ENCODE data around the gene HOMER3.
A peak's percentile ranks its signal among the peaks of the same experiment; 100 is the strongest.

HOMER3 gene

GRCh38 chr19:18940769-18941627 is at the start of gene HOMER3:
TSS of gene HOMER3 (minus strand) at chr19:18941217. CDS start at chr19:18938982, 2,235 bp downstream.
- DNase-seq, result peak; percentile 19

GRCh38 chr19:18990128-18990708 is 49.2 kb upstream of the HOMER3 start:
- DNase-seq, result no peak

- no peak for DNase-seq
These were observed 48.3 kb upstream of the HOMER3 start for GRCh38 chr19:18989316-18989715.

- no peak for DNase-seq
These were observed 46.4 kb upstream of the HOMER3 start for GRCh38 chr19:18987456-18987855.

GRCh38 chr19:18985257-18985656 is 44.2 kb upstream of the HOMER3 start:
- DNase-seq, result no peak

- DNase-seq, result no peak
These were observed 43.2 kb upstream of the HOMER3 start for GRCh38 chr19:18984251-18984650.

- no peak for DNase-seq
These were observed 41.7 kb upstream of the HOMER3 start for GRCh38 chr19:18982669-18983068.

GRCh38 chr19:18980432-18981020 is 39.5 kb upstream of the HOMER3 start:
- DNase-seq, result no peak

GRCh38 chr19:18978616-18979015 is 37.6 kb upstream of the HOMER3 start:
- DNase-seq, result no peak

GRCh38 chr19:18975869-18976268 is 34.9 kb upstream of the HOMER3 start:
- no peak for DNase-seq

GRCh38 chr19:18975011-18975410 is 34.0 kb upstream of the HOMER3 start:
- DNase-seq, result no peak

GRCh38 chr19:18972851-18973250 is 31.8 kb upstream of the HOMER3 start:
- no peak for DNase-seq

GRCh38 chr19:18972301-18972811 is 31.3 kb upstream of the HOMER3 start:
- DNase-seq, result no peak

- no peak for DNase-seq
These were observed 29.1 kb upstream of the HOMER3 start for GRCh38 chr19:18969931-18970659.

- DNase-seq, result no peak
These were observed 26.5 kb upstream of the HOMER3 start for GRCh38 chr19:18967358-18968146.

- no peak for DNase-seq
These were observed 25.3 kb upstream of the HOMER3 start for GRCh38 chr19:18966307-18966706.

- no peak for DNase-seq
These were observed 23.1 kb upstream of the HOMER3 start for GRCh38 chr19:18964121-18964520.

- no peak for DNase-seq
These were observed 21.0 kb upstream of the HOMER3 start for GRCh38 chr19:18961767-18962620.

GRCh38 chr19:18960370-18960769 is 19.4 kb upstream of the HOMER3 start:
- no peak for DNase-seq

GRCh38 chr19:18955042-18955441 is 14.0 kb upstream of the HOMER3 start:
- DNase-seq, result no peak

GRCh38 chr19:18954094-18954493 is 13.1 kb upstream of the HOMER3 start:
- no peak for DNase-seq
